Osteocyte (in vitro differentiated cells): ENCODE data around the gene TEX26. TPM values are rescaled to one million over a fixed set of nuclear protein-coding genes. Genes with fewer than 3 reads are reported as not detected.

Source experiments
- DNase-seq: peaks from one replicate; pipeline ENCODE4 v3.0.0; 2021; ENCODE audit warnings: mixed read lengths; ENCODE audit not compliant: unreplicated experiment; ENCODE audit errors: extremely low spot score
- H3K27ac Mint-ChIP-seq: one replicate; pipeline ENCODE4 v1.8.0; 2021; ENCODE audit warnings: mild to moderate bottlenecking, mixed read lengths; ENCODE audit not compliant: unreplicated experiment
- H3K27me3 Mint-ChIP-seq: one replicate; pipeline ENCODE4 v1.8.0; 2021; ENCODE audit warnings: mixed read lengths; ENCODE audit not compliant: unreplicated experiment
- H3K36me3 Mint-ChIP-seq: one replicate; pipeline ENCODE4 v1.8.0; 2021; ENCODE audit warnings: mixed read lengths; ENCODE audit not compliant: unreplicated experiment
- H3K4me1 Mint-ChIP-seq: one replicate; pipeline ENCODE4 v1.8.0; 2021; ENCODE audit warnings: mixed read lengths; ENCODE audit not compliant: unreplicated experiment
- H3K4me3 Mint-ChIP-seq: one replicate; pipeline ENCODE4 v1.8.0; 2021; ENCODE audit warnings: mild to moderate bottlenecking, moderate library complexity, mixed read lengths; ENCODE audit not compliant: unreplicated experiment
- H3K9me3 Mint-ChIP-seq: one replicate; pipeline ENCODE4 v1.8.0; 2021; ENCODE audit warnings: mixed read lengths; ENCODE audit not compliant: unreplicated experiment
- CTCF ChIP-seq: fragments of 200-600 bp; sonication (generic); IDR thresholded peaks from 2 replicates; pipeline ENCODE4 v1.5.0; 2021; ENCODE audit warnings: antibody characterized with exemption, mild to moderate bottlenecking, moderate library complexity
- total RNA-seq: library from RNA; stranded (reverse); gene quantifications from 2 replicates; pipeline ENCODE4 v1.2.1, GENCODE V29; 2021

Gene TEX26
- total RNA-seq, 1 donor from 2014 or later, result not detected

- Mint-ChIP-seq H3K9me3 (no peaks in the 10 kb centered on the region), H3K4me1 (peaks cover 59% of the 10 kb centered on the region), H3K27ac (peak overlapping the region; percentile 92), H3K4me3 (no peak overlapping the region), H3K36me3 (no peaks in the 10 kb centered on the region), H3K27me3 (no peaks in the 10 kb centered on the region)
- no peak for DNase-seq
- TF ChIP-seq CTCF, result no peak
Measured at GRCh38 chr13:30895773-30896172, 36.7 kb upstream of the TEX26 start.

GRCh38 chr13:30898070-30898469 lies 34.4 kb upstream of the TEX26 start:
- H3K4me3 Mint-ChIP-seq, result no peak overlapping the region
- no peaks in the 10 kb centered on the region for H3K27me3 Mint-ChIP-seq
- peaks cover 58% of the 10 kb centered on the region for H3K4me1 Mint-ChIP-seq
- no peak for DNase-seq
- H3K9me3 Mint-ChIP-seq, result no peaks in the 10 kb centered on the region
- no peaks in the 10 kb centered on the region for H3K36me3 Mint-ChIP-seq
- H3K27ac Mint-ChIP-seq, result peak overlapping the region; percentile 94
- no peak for TF ChIP-seq CTCF

GRCh38 chr13:30898678-30899241 lies 33.7 kb upstream of the TEX26 start:
- peak; percentile 31 for TF ChIP-seq CTCF
- DNase-seq, result no peak
- Mint-ChIP-seq H3K9me3 (no peaks in the 10 kb centered on the region), H3K4me3 (no peak overlapping the region), H3K4me1 (peaks cover 53% of the 10 kb centered on the region), H3K36me3 (no peaks in the 10 kb centered on the region), H3K27me3 (no peaks in the 10 kb centered on the region), H3K27ac (peak overlapping the region; percentile 94)

- H3K9me3 Mint-ChIP-seq, result no peaks in the 10 kb centered on the region
- H3K27me3 Mint-ChIP-seq, result no peaks in the 10 kb centered on the region
- H3K4me1 Mint-ChIP-seq, result peaks cover 55% of the 10 kb centered on the region
- no peaks in the 10 kb centered on the region for H3K36me3 Mint-ChIP-seq
- no peak for DNase-seq
- no peak overlapping the region for H3K4me3 Mint-ChIP-seq
- no peak for TF ChIP-seq CTCF
- H3K27ac Mint-ChIP-seq, result peak overlapping the region; percentile 94
Measured at GRCh38 chr13:30900436-30900835, 32.0 kb upstream of the TEX26 start.

GRCh38 chr13:30900952-30901749 lies 31.3 kb upstream of the TEX26 start:
- Mint-ChIP-seq H3K4me3 (no peak overlapping the region), H3K27me3 (no peaks in the 10 kb centered on the region), H3K9me3 (no peaks in the 10 kb centered on the region), H3K4me1 (peaks cover 53% of the 10 kb centered on the region), H3K36me3 (no peaks in the 10 kb centered on the region), H3K27ac (peak overlapping the region; percentile 94)
- DNase-seq, result no peak
- TF ChIP-seq CTCF, result no peak
